ENCODE measurements around the gene CEP290.
"Not testable (repeated sequence)": the region's sequence is repeated elsewhere in the genome, so short reads cannot be mapped to it uniquely, and the experiment has no call there.

The CEP290 gene

GRCh38 chr12:88139711-88140110, 2.2 kb downstream of the CEP290 start:
- not testable (repeated sequence) for DNase-seq

- not testable (repeated sequence) for DNase-seq
Observed at GRCh38 chr12:88133181-88133580, 8.7 kb downstream of the CEP290 start.

- no peak for DNase-seq
Observed at GRCh38 chr12:88132392-88132791, 9.5 kb downstream of the CEP290 start.

GRCh38 chr12:88127855-88128254, 14.0 kb downstream of the CEP290 start:
- no peak for DNase-seq

GRCh38 chr12:88127099-88127498, 14.8 kb downstream of the CEP290 start:
- no peak for DNase-seq

GRCh38 chr12:88122666-88123065, 19.2 kb downstream of the CEP290 start:
- no peak for DNase-seq

GRCh38 chr12:88113871-88114270, 28.0 kb downstream of the CEP290 start:
- no peak for DNase-seq

- peak; percentile 66 for DNase-seq
Observed at GRCh38 chr12:88111074-88111652, 30.7 kb downstream of the CEP290 start.

GRCh38 chr12:88108021-88108420, 33.9 kb downstream of the CEP290 start:
- DNase-seq: no peak

- DNase-seq: no peak
Observed at GRCh38 chr12:88093573-88093972, 48.3 kb downstream of the CEP290 start.

GRCh38 chr12:88092771-88093170, 49.1 kb downstream of the CEP290 start:
- no peak for DNase-seq

- no peak for DNase-seq
Observed at GRCh38 chr12:88084210-88084609, 57.7 kb downstream of the CEP290 start.

- DNase-seq: no peak
Observed at GRCh38 chr12:88083634-88084033, 58.3 kb downstream of the CEP290 start.

- DNase-seq: no peak
Observed at GRCh38 chr12:88081247-88081646, 60.6 kb downstream of the CEP290 start.

- DNase-seq: no peak
Observed at GRCh38 chr12:88067301-88067700, 74.6 kb downstream of the CEP290 start.

GRCh38 chr12:88063375-88063774, 78.5 kb downstream of the CEP290 start:
- DNase-seq: no peak

- DNase-seq: no peak
Observed at GRCh38 chr12:88062474-88062873, 79.4 kb downstream of the CEP290 start.

GRCh38 chr12:88058719-88059077, 83.2 kb downstream of the CEP290 start:
- DNase-seq: no peak

- DNase-seq: no peak
Observed at GRCh38 chr12:88057994-88058718, 83.7 kb downstream of the CEP290 start.

GRCh38 chr12:88056571-88056970, 85.3 kb downstream of the CEP290 start:
- no peak for DNase-seq

GRCh38 chr12:88052686-88053085, 89.2 kb downstream of the CEP290 start:
- no peak for DNase-seq

GRCh38 chr12:88044035-88044434, 97.9 kb downstream of the CEP290 start:
- DNase-seq: no peak

- no peak for DNase-seq
Observed at GRCh38 chr12:88037770-88038169, 104.1 kb downstream of the CEP290 start.

- no peak for DNase-seq
Observed at GRCh38 chr12:88036353-88036965, 105.4 kb downstream of the CEP290 start.

GRCh38 chr12:88035907-88036289, 106.0 kb downstream of the CEP290 start:
- DNase-seq: peak; percentile 39
